OCI-LY1 (cell line): ENCODE data around the gene CAMK1G.

Source experiments
- H2AFZ ChIP-seq: fragments of 200-600 bp; sonication (generic), shearing (Covaris generic); 2 replicates; pipeline ENCODE4 v1.6.0; 2014; ENCODE audit warnings: antibody characterized with exemption, mild to moderate bottlenecking, low read length
- H3F3A ChIP-seq: fragments of 200-600 bp; sonication (generic), shearing (Covaris generic); 2 replicates; pipeline ENCODE4 v1.6.0; 2014; ENCODE audit warnings: mild to moderate bottlenecking, antibody characterized with exemption, low read length, moderate library complexity; ENCODE audit not compliant: insufficient read depth
- H3K27ac ChIP-seq: fragments of 200-600 bp; sonication (generic); 2 replicates; pipeline ENCODE4 v1.5.1; 2014; ENCODE audit warnings: low read length, mixed run types, mild to moderate bottlenecking, low read depth; ENCODE audit not compliant: poor library complexity, severe bottlenecking
- H3K27me3 ChIP-seq: fragments of 200-600 bp; sonication (generic); 2 replicates; pipeline ENCODE4 v1.6.0; 2014; ENCODE audit warnings: antibody characterized with exemption, mild to moderate bottlenecking, low read length, moderate library complexity; ENCODE audit not compliant: insufficient read depth
- H3K36me3 ChIP-seq: fragments of 200-600 bp; sonication (generic); 2 replicates; pipeline ENCODE4 v1.6.1; 2014; ENCODE audit warnings: mild to moderate bottlenecking, antibody characterized with exemption, low read length, moderate library complexity, mixed read lengths; ENCODE audit not compliant: insufficient read depth
- H3K4me1 ChIP-seq: fragments of 200-600 bp; sonication (generic); 2 replicates; pipeline ENCODE4 v1.5.1; 2014; ENCODE audit warnings: mild to moderate bottlenecking, low read length, moderate library complexity; ENCODE audit not compliant: insufficient read depth, severe bottlenecking
- H3K4me2 ChIP-seq: fragments of 200-600 bp; sonication (generic), shearing (Covaris generic); 2 replicates; pipeline ENCODE4 v1.6.1; 2014; ENCODE audit warnings: low read length
- H3K4me3 ChIP-seq: fragments of 200-600 bp; sonication (generic); 2 replicates; pipeline ENCODE4 v1.5.1; 2014; ENCODE audit warnings: low read length, low read depth, mild to moderate bottlenecking, mixed read lengths; ENCODE audit not compliant: poor library complexity, severe bottlenecking
- H3K79me2 ChIP-seq: fragments of 200-600 bp; shearing (Covaris generic); 2 replicates; pipeline ENCODE4 v1.6.1; 2016; ENCODE audit warnings: mixed run types, low read length, mixed read lengths; ENCODE audit not compliant: insufficient read depth
- H3K9ac ChIP-seq: fragments of 200-600 bp; sonication (generic), shearing (Covaris generic); 2 replicates; pipeline ENCODE4 v1.6.1; 2014; ENCODE audit warnings: mild to moderate bottlenecking, low read length, mixed read lengths
- H3K9me2 ChIP-seq: fragments of 200-600 bp; sonication (generic), shearing (Covaris generic); 2 replicates; pipeline ENCODE4 v1.6.1; 2014; ENCODE audit warnings: low read depth, mild to moderate bottlenecking, low read length, mixed read lengths
- H3K9me3 ChIP-seq: fragments of 200-600 bp; shearing (Covaris generic); 2 replicates; pipeline ENCODE4 v1.6.1; 2014; ENCODE audit warnings: low read length, mixed read lengths
- H4K20me1 ChIP-seq: fragments of 200-600 bp; sonication (generic), shearing (Covaris generic); 2 replicates; pipeline ENCODE4 v1.6.0; 2016; ENCODE audit warnings: mild to moderate bottlenecking, low read length; ENCODE audit not compliant: insufficient read depth
- CTCF ChIP-seq: fragments of 200-600 bp; sonication (generic), shearing (Covaris generic); IDR thresholded peaks from 2 replicates; pipeline ENCODE4 v1.5.1; 2017; ENCODE audit warnings: mild to moderate bottlenecking, antibody characterized with exemption, low read length, moderate library complexity, mixed read lengths
- EZH2 ChIP-seq: fragments of 200-600 bp; sonication (generic), shearing (Covaris generic); IDR thresholded peaks from 2 replicates; pipeline ENCODE4 v1.8.0; 2017; ENCODE audit warnings: borderline replicate concordance, mixed run types, mild to moderate bottlenecking, antibody characterized with exemption, low read length, moderate library complexity, mixed read lengths

CAMK1G gene

GRCh38 chr1:209557221-209557620, 26.3 kb upstream of the CAMK1G start:
- no peaks in the 10 kb centered on the region for H3F3A ChIP-seq
- H3K27ac ChIP-seq = no peak overlapping the region
- no peak overlapping the region for H3K4me2 ChIP-seq
- H3K4me3 ChIP-seq = no peak overlapping the region
- no peaks in the 10 kb centered on the region for H3K79me2 ChIP-seq
- H3K9me2 ChIP-seq = no peaks in the 10 kb centered on the region
- H3K9ac ChIP-seq = no peak overlapping the region
- H3K27me3 ChIP-seq = no peaks in the 10 kb centered on the region
- no peak for TF ChIP-seq EZH2
- no peak for TF ChIP-seq CTCF
- no peaks in the 10 kb centered on the region for H3K9me3 ChIP-seq
- H4K20me1 ChIP-seq = no peaks in the 10 kb centered on the region
- no peak overlapping the region for H2AFZ ChIP-seq
- H3K4me1 ChIP-seq = no peaks in the 10 kb centered on the region
- H3K36me3 ChIP-seq = no peaks in the 10 kb centered on the region

DNA sequence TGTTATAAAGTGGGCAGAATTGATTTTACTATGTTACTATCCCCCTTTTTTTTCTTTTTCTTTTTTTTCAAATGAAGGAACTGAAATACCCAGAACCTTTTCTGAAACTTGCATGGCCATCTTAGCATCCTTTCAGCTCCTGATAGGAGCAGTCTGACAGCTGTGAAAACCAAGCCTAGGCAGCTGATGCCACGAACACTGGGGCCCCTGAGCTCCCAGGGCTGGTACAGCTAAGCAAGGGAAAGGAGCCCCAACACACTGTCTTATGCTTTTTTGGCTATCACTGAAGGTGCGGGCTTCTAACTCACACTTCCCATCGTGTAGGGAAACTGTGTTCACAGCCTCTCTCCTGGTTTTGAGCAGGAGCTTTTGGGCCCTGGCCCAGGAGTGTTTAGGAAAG, 23.0 kb upstream of the CAMK1G start:
- no peaks in the 10 kb centered on the region for H3K27me3 ChIP-seq

DNA sequence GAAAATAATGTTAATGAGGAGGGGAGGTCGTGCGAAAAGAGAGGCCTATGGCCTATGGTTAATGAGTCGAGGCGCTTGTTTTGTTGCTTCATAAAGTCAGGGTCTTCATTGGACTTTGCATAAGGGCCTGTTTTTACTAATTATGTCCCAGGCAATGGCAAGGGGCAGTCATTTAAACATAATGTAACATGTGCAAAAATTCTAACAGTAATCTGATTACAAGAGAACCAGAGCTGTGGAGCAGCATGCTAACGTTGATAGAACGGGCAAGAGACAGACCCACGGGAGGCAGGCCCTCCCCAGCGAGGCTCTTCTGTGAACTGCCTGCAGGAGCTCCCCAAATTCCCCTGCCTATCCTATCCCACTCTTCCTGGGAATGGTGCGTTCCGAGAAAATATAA, 22.6 kb upstream of the CAMK1G start:
- Histone ChIP-seq H3K9ac (no peak overlapping the region), H3K79me2 (no peaks in the 10 kb centered on the region), H3K4me1 (no peaks in the 10 kb centered on the region), H3K36me3 (no peaks in the 10 kb centered on the region), H3K4me2 (no peak overlapping the region), H3F3A (no peaks in the 10 kb centered on the region), H3K27ac (no peak overlapping the region), H2AFZ (no peak overlapping the region), H3K27me3 (no peaks in the 10 kb centered on the region), H3K9me3 (no peaks in the 10 kb centered on the region), H3K9me2 (no peaks in the 10 kb centered on the region), H3K4me3 (no peak overlapping the region), H4K20me1 (no peaks in the 10 kb centered on the region)
- TF ChIP-seq CTCF (no peak), EZH2 (no peak)

More for the DNA sequence above, 23.0 kb upstream of the CAMK1G start:
- Histone ChIP-seq H3K9ac (no peak overlapping the region), H3K36me3 (no peaks in the 10 kb centered on the region), H3K79me2 (no peaks in the 10 kb centered on the region), H3K9me3 (no peaks in the 10 kb centered on the region), H3K27ac (no peak overlapping the region), H2AFZ (no peak overlapping the region), H3K4me1 (no peaks in the 10 kb centered on the region), H3K4me2 (no peak overlapping the region), H4K20me1 (no peaks in the 10 kb centered on the region), H3K4me3 (no peak overlapping the region), H3K9me2 (no peaks in the 10 kb centered on the region), H3F3A (no peaks in the 10 kb centered on the region)
- TF ChIP-seq CTCF = no peak
- no peak for TF ChIP-seq EZH2
